Measurements from ENCODE around the gene CDH20. TPM values are rescaled to one million over a fixed set of nuclear protein-coding genes. Genes with fewer than 3 reads are reported as not detected.

Gene CDH20
- total and polyA plus RNA-seq, 3 experiments from 2014 or later: 0.11 to 0.13 TPM; not detected in 1

GRCh38 chr18:61388010-61388409, 54.8 kb downstream of the CDH20 start:
- H3K4me3 Mint-ChIP-seq: no peak overlapping the region
- H3K27me3 Mint-ChIP-seq: no peaks in the 10 kb centered on the region
- H3K4me1 ChIP-seq (ENCODE audit: insufficient read depth, low read length): no peaks in the 10 kb centered on the region
- peaks cover 0 to 6% (median 2%) of the 10 kb centered on the region in 5 donors for H3K9me3 Mint-ChIP-seq
- H3K4me1 Mint-ChIP-seq: no peaks in the 10 kb centered on the region
- no peak for DNase-seq
- ChIA-PET CTCF (no interaction called here), POLR2A (no interaction called here)
- no peaks in the 10 kb centered on the region for H3K9me3 ChIP-seq (ENCODE audit: low read length)
- H3K27me3 ChIP-seq (ENCODE audit: insufficient read depth, low read length, poor library complexity, severe bottlenecking): no peaks in the 10 kb centered on the region
- no peak overlapping the region for H3K27ac ChIP-seq (ENCODE audit: low read depth, low read length)
- H3K36me3 Mint-ChIP-seq: no peaks in the 10 kb centered on the region
- H3K27ac Mint-ChIP-seq: no peak overlapping the region
- no peaks in the 10 kb centered on the region for H3K36me3 ChIP-seq (ENCODE audit: insufficient read depth, low read length)
- no peak overlapping the region for H3K4me3 ChIP-seq (ENCODE audit: low read length)

GRCh38 chr18:61394983-61395382, 61.8 kb downstream of the CDH20 start:
- Histone ChIP-seq H3K27me3 (ENCODE audit: insufficient read depth, low read length, poor library complexity, severe bottlenecking) (no peaks in the 10 kb centered on the region), H3K4me1 (ENCODE audit: insufficient read depth, low read length) (no peaks in the 10 kb centered on the region), H3K4me3 (ENCODE audit: low read length) (no peak overlapping the region), H3K36me3 (ENCODE audit: insufficient read depth, low read length) (no peaks in the 10 kb centered on the region), H3K27ac (ENCODE audit: low read depth, low read length) (no peak overlapping the region), H3K9me3 (ENCODE audit: low read length) (no peaks in the 10 kb centered on the region)
- H3K4me1 Mint-ChIP-seq: no peaks in the 10 kb centered on the region
- H3K27me3 Mint-ChIP-seq: no peaks in the 10 kb centered on the region
- ChIA-PET CTCF (no interaction called here), POLR2A (no interaction called here)
- peaks cover 0 to 5% (median 2%) of the 10 kb centered on the region in 5 donors for H3K9me3 Mint-ChIP-seq
- H3K36me3 Mint-ChIP-seq: no peaks in the 10 kb centered on the region
- no peak overlapping the region for H3K27ac Mint-ChIP-seq
- DNase-seq: no peak
- no peak overlapping the region for H3K4me3 Mint-ChIP-seq

DNA sequence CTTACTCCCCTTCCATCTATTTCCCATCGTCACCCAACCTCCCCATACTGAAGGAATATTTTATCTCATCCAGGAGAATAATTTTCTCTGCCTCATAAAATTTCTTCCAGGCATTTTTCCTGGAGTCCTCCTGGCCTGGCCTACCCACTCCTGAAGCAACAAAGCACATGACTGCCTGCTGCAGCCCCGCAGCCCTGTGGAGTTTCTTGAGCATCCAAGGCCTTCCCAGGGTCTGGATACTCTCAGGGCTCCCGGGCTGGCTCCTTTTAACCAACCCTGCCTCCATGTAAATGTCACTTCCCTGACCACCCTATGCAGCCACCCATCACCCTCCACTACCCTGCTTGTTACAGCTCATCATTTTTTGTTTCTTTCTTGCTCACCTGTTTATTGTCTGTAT, 64.0 kb downstream of the CDH20 start:
- no peak overlapping the region for H3K4me3 Mint-ChIP-seq
- H3K27ac Mint-ChIP-seq: no peak overlapping the region
- ChIA-PET CTCF (no interaction called here), POLR2A (no interaction called here)
- no peaks in the 10 kb centered on the region for H3K4me1 ChIP-seq (ENCODE audit: insufficient read depth, low read length)
- H3K9me3 ChIP-seq (ENCODE audit: low read length): no peaks in the 10 kb centered on the region
- no peak overlapping the region for H3K27ac ChIP-seq (ENCODE audit: low read depth, low read length)
- H3K27me3 ChIP-seq (ENCODE audit: insufficient read depth, low read length, poor library complexity, severe bottlenecking): no peaks in the 10 kb centered on the region
- H3K36me3 Mint-ChIP-seq: no peaks in the 10 kb centered on the region
- no peaks in the 10 kb centered on the region for H3K4me1 Mint-ChIP-seq
- no peaks in the 10 kb centered on the region for H3K27me3 Mint-ChIP-seq
- peaks cover 0 to 5% (median 2%) of the 10 kb centered on the region in 5 donors for H3K9me3 Mint-ChIP-seq
- DNase-seq: no peak
- no peaks in the 10 kb centered on the region for H3K36me3 ChIP-seq (ENCODE audit: insufficient read depth, low read length)
- no peak overlapping the region for H3K4me3 ChIP-seq (ENCODE audit: low read length)

- no peak for DNase-seq
- no peak overlapping the region for H3K27ac ChIP-seq (ENCODE audit: low read depth, low read length)
- no peak overlapping the region for H3K4me3 ChIP-seq (ENCODE audit: low read length)
- H3K27ac Mint-ChIP-seq: no peak overlapping the region
- POLR2A ChIA-PET: no interaction called here
- H3K9me3 ChIP-seq (ENCODE audit: low read length): no peaks in the 10 kb centered on the region
- H3K27me3 ChIP-seq (ENCODE audit: insufficient read depth, low read length, poor library complexity, severe bottlenecking): no peaks in the 10 kb centered on the region
- H3K27me3 Mint-ChIP-seq: no peaks in the 10 kb centered on the region
- no peaks in the 10 kb centered on the region for H3K4me1 ChIP-seq (ENCODE audit: insufficient read depth, low read length)
- H3K9me3 Mint-ChIP-seq: peaks cover 0 to 2% (median 2%) of the 10 kb centered on the region in 5 donors
- H3K4me1 Mint-ChIP-seq: no peaks in the 10 kb centered on the region
- CTCF ChIA-PET: no interaction called here
- H3K4me3 Mint-ChIP-seq: no peak overlapping the region
- H3K36me3 Mint-ChIP-seq: no peaks in the 10 kb centered on the region
- H3K36me3 ChIP-seq (ENCODE audit: insufficient read depth, low read length): no peaks in the 10 kb centered on the region
These were observed 65.9 kb downstream of the CDH20 start for GRCh38 chr18:61398961-61399705.

DNA sequence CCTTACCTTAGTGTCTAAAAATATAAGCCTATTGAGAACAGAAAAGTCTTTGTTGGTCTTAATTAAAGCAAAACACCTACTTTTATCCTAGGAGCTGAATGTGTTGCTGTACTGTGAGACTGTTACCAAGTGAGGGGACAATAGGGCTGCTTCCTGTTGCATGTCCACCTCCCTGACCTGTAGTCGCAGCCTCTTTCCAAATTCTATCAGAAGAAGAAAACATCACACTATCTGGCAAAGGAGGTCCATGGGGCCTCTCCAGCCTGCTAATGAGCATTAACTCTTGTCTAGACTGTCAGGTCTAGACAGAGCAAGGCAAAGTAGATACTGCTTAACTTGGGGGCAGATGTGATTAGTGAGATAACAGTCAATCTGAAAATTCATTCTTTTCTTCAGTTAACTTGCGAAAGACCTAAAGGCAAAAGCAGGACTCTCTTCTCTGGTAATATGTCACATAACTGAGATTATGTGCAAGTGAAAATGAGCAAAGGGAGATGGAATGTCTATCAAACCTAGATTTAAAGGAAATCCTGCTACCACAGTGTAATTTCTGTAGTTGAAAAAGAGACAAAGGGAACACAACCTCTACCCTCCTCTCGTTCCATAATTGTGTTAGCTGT, 66.9 kb downstream of the CDH20 start:
- no peaks in the 10 kb centered on the region for H3K27me3 ChIP-seq (ENCODE audit: insufficient read depth, low read length, poor library complexity, severe bottlenecking)
- ChIA-PET POLR2A (no interaction called here), CTCF (no interaction called here)
- Mint-ChIP-seq H3K4me1 (no peaks in the 10 kb centered on the region), H3K36me3 (no peaks in the 10 kb centered on the region), H3K4me3 (no peak overlapping the region), H3K27ac (no peak overlapping the region), H3K9me3 (peaks cover 0 to 2% (median 0%) of the 10 kb centered on the region in 5 donors), H3K27me3 (no peaks in the 10 kb centered on the region)
- H3K4me3 ChIP-seq (ENCODE audit: low read length): no peak overlapping the region
- DNase-seq: no peak
- H3K9me3 ChIP-seq (ENCODE audit: low read length): no peaks in the 10 kb centered on the region
- no peak overlapping the region for H3K27ac ChIP-seq (ENCODE audit: low read depth, low read length)
- H3K4me1 ChIP-seq (ENCODE audit: insufficient read depth, low read length): no peaks in the 10 kb centered on the region
- H3K36me3 ChIP-seq (ENCODE audit: insufficient read depth, low read length): no peaks in the 10 kb centered on the region

GRCh38 chr18:61400716-61401115, 67.5 kb downstream of the CDH20 start:
- Histone ChIP-seq H3K4me3 (ENCODE audit: low read length) (no peak overlapping the region), H3K4me1 (ENCODE audit: insufficient read depth, low read length) (no peaks in the 10 kb centered on the region), H3K9me3 (ENCODE audit: low read length) (no peaks in the 10 kb centered on the region), H3K36me3 (ENCODE audit: insufficient read depth, low read length) (no peaks in the 10 kb centered on the region), H3K27me3 (ENCODE audit: insufficient read depth, low read length, poor library complexity, severe bottlenecking) (no peaks in the 10 kb centered on the region), H3K27ac (ENCODE audit: low read depth, low read length) (no peak overlapping the region)
- H3K36me3 Mint-ChIP-seq: no peaks in the 10 kb centered on the region
- ChIA-PET POLR2A (no interaction called here), CTCF (no interaction called here)
- H3K27me3 Mint-ChIP-seq: no peaks in the 10 kb centered on the region
- no peak overlapping the region for H3K27ac Mint-ChIP-seq
- H3K9me3 Mint-ChIP-seq: peaks cover 0 to 2% (median 0%) of the 10 kb centered on the region in 5 donors
- H3K4me1 Mint-ChIP-seq: no peaks in the 10 kb centered on the region
- no peak for DNase-seq
- H3K4me3 Mint-ChIP-seq: no peak overlapping the region

DNA sequence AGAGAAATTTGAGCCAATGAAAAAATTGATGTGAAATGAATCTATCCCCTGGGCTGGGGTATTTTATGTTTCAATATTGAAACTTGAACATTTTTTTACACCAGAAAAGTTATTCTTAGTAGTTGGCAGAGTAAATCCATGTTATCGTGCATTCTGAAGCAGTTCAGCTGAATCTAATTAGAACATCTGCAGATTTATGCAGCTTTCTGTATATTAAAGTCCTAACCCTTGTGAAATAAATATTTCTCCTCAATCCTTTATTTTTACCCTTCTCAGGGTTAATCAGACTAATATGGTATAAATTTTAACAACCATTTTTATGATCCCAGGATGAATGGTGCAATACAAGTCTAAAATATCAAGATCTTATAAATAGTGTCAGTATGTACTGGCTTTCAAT, 69.5 kb downstream of the CDH20 start:
- no peak for DNase-seq
- no peak overlapping the region for H3K27ac Mint-ChIP-seq
- no peak overlapping the region for H3K4me3 ChIP-seq (ENCODE audit: low read length)
- H3K36me3 ChIP-seq (ENCODE audit: insufficient read depth, low read length): no peaks in the 10 kb centered on the region
- no peaks in the 10 kb centered on the region for H3K36me3 Mint-ChIP-seq
- ChIA-PET POLR2A (no interaction called here), CTCF (no interaction called here)
- no peaks in the 10 kb centered on the region for H3K4me1 Mint-ChIP-seq
- H3K27me3 ChIP-seq (ENCODE audit: insufficient read depth, low read length, poor library complexity, severe bottlenecking): no peaks in the 10 kb centered on the region
- no peaks in the 10 kb centered on the region for H3K27me3 Mint-ChIP-seq
- H3K9me3 Mint-ChIP-seq: peaks cover 0 to 2% (median 0%) of the 10 kb centered on the region in 5 donors
- no peak overlapping the region for H3K4me3 Mint-ChIP-seq
- no peaks in the 10 kb centered on the region for H3K9me3 ChIP-seq (ENCODE audit: low read length)
- H3K27ac ChIP-seq (ENCODE audit: low read depth, low read length): no peak overlapping the region
- no peaks in the 10 kb centered on the region for H3K4me1 ChIP-seq (ENCODE audit: insufficient read depth, low read length)

DNA sequence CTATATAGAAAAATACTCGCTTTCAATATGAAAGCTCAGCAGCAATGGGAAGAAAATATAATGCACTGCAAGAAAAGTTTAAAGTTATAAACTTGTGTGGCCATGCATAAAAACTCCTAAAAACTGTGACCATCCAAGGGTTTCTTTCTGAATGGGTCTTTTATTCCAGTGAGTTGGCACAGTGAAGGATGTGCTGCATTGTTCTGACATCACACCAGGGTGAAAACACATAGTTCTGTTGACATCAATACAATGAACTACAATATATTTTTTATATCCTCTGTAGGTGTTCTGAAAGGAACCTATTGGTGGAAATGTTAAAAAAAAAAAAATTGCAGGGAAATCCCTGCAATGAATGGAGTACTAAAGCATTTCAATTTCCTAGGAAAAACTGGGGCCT, 80.2 kb downstream of the CDH20 start:
- H3K4me3 Mint-ChIP-seq: no peak overlapping the region
- no peaks in the 10 kb centered on the region for H3K4me1 Mint-ChIP-seq

More for the DNA sequence above, 80.2 kb downstream of the CDH20 start:
- Histone ChIP-seq H3K27me3 (ENCODE audit: insufficient read depth, low read length, poor library complexity, severe bottlenecking) (no peaks in the 10 kb centered on the region), H3K9me3 (ENCODE audit: low read length) (no peaks in the 10 kb centered on the region), H3K36me3 (ENCODE audit: insufficient read depth, low read length) (no peaks in the 10 kb centered on the region), H3K27ac (ENCODE audit: low read depth, low read length) (no peak overlapping the region), H3K4me1 (ENCODE audit: insufficient read depth, low read length) (no peaks in the 10 kb centered on the region), H3K4me3 (ENCODE audit: low read length) (no peak overlapping the region)
- Mint-ChIP-seq H3K27ac (no peak overlapping the region), H3K9me3 (peaks cover 0 to 12% (median 0%) of the 10 kb centered on the region in 5 donors), H3K27me3 (peaks cover 0 to 1% of the 10 kb centered on the region in 2 donors), H3K36me3 (no peaks in the 10 kb centered on the region)
- CTCF ChIA-PET: no interaction called here
- POLR2A ChIA-PET: no interaction called here
- DNase-seq: no peak
